ENCODE results near the gene TRABD2A.

The TRABD2A gene

GRCh38 chr2:84815146-84815545 lies 65.7 kb downstream of the TRABD2A start:
- DNase-seq, result no peak

- no peak for DNase-seq
Observed at GRCh38 chr2:84811839-84812431, 68.9 kb downstream of the TRABD2A start.

GRCh38 chr2:84808279-84808678 lies 72.6 kb downstream of the TRABD2A start:
- no peak for DNase-seq

- peak; percentile 34 for DNase-seq
Observed at GRCh38 chr2:84807063-84807485, 73.8 kb downstream of the TRABD2A start.

- no peak for DNase-seq
Observed at GRCh38 chr2:84805250-84805958, 75.5 kb downstream of the TRABD2A start.

GRCh38 chr2:84801811-84802210 lies 79.1 kb downstream of the TRABD2A start:
- no peak for DNase-seq

- no peak for DNase-seq
Observed at GRCh38 chr2:84800194-84800805, 80.6 kb downstream of the TRABD2A start.

- DNase-seq, result no peak
Observed at GRCh38 chr2:84799772-84800171, 81.1 kb downstream of the TRABD2A start.

- DNase-seq, result no peak
Observed at GRCh38 chr2:84797271-84797670, 83.6 kb downstream of the TRABD2A start.

- DNase-seq, result no peak
Observed at GRCh38 chr2:84796798-84797197, 84.1 kb downstream of the TRABD2A start.

- no peak for DNase-seq
Observed at GRCh38 chr2:84793641-84794040, 87.2 kb downstream of the TRABD2A start.

- no peak for DNase-seq
Observed at GRCh38 chr2:84792856-84793522, 87.9 kb downstream of the TRABD2A start.

GRCh38 chr2:84788498-84788897 lies 92.4 kb downstream of the TRABD2A start:
- DNase-seq, result no peak

- no peak for DNase-seq
Observed at GRCh38 chr2:84788027-84788426, 92.9 kb downstream of the TRABD2A start.

GRCh38 chr2:84786601-84787000 lies 94.3 kb downstream of the TRABD2A start:
- DNase-seq, result no peak

- no peak for DNase-seq
Observed at GRCh38 chr2:84785950-84786349, 94.9 kb downstream of the TRABD2A start.

- no peak for DNase-seq
Observed at GRCh38 chr2:84782717-84783442, 98.0 kb downstream of the TRABD2A start.

- peak; percentile 68 for DNase-seq
Observed at GRCh38 chr2:84781942-84782716, 98.8 kb downstream of the TRABD2A start.

- no peak for DNase-seq
Observed at GRCh38 chr2:84779781-84780180, 101.1 kb downstream of the TRABD2A start.

GRCh38 chr2:84778911-84779690 lies 101.8 kb downstream of the TRABD2A start:
- DNase-seq, result no peak

GRCh38 chr2:84776011-84776410 lies 104.9 kb downstream of the TRABD2A start:
- no peak for DNase-seq

All from hematopoietic multipotent progenitor cell treated with erythropoietin and hydrocortisone succinate and interleukin-3 and kit ligand, for 6 days (in vitro differentiated cells).